Activated naive CD8-positive, alpha-beta T cell treated with anti-CD3 and anti-CD28 coated beads, Interleukin-2, amount 10 ng/mL, durations not matched to agents 7 days and 5 days (primary cell): ENCODE measurements around the gene ENO2. TPM values are rescaled to one million over a fixed set of nuclear protein-coding genes. Genes with fewer than 3 reads are reported as not detected.
A peak's percentile ranks its signal among the peaks of the same experiment; 100 is the strongest.

Experiments used
- ATAC-seq: fragments of 150-1000 bp; cut with Tn5 transposase; one replicate; pipeline ENCODE4 v1.10.0; 2021; ENCODE audit warnings: low read depth, moderate library complexity
- POLR2A ChIA-PET: fragments of 350-600 bp; sonication (Branson Sonifier 250); formaldehyde crosslinking; loops from one replicate; lab custom pipeline; 2021; ENCODE audit warnings: antibody characterized with exemption; lab: Charles Lee
- DNase-seq: peaks from one replicate; pipeline ENCODE4 v3.0.0; 2021
- H3K27ac Mint-ChIP-seq: one replicate; pipeline ENCODE4 v1.8.0; 2022; ENCODE audit warnings: mild to moderate bottlenecking, mixed read lengths
- H3K27me3 Mint-ChIP-seq: one replicate; pipeline ENCODE4 v1.8.0; 2022; ENCODE audit warnings: mild to moderate bottlenecking, moderate library complexity, mixed read lengths
- H3K36me3 Mint-ChIP-seq: one replicate; pipeline ENCODE4 v1.8.0; 2021; ENCODE audit warnings: mild to moderate bottlenecking, mixed read lengths
- H3K4me1 Mint-ChIP-seq: one replicate; pipeline ENCODE4 v1.8.0; 2021; ENCODE audit warnings: mixed read lengths
- H3K4me3 Mint-ChIP-seq: one replicate; pipeline ENCODE4 v1.8.0; 2022; ENCODE audit warnings: mild to moderate bottlenecking, moderate library complexity, mixed read lengths
- H3K9me3 Mint-ChIP-seq: one replicate; pipeline ENCODE4 v1.8.0; 2021; ENCODE audit warnings: mixed read lengths
- total RNA-seq, 2 experiments: library from RNA; stranded (reverse); gene quantifications; one replicate each; pipeline ENCODE4 v1.2.3, GENCODE V29; 2021

The ENO2 gene
- total RNA-seq, 2 experiments from 2014 or later = 231 to 242 TPM

DNA sequence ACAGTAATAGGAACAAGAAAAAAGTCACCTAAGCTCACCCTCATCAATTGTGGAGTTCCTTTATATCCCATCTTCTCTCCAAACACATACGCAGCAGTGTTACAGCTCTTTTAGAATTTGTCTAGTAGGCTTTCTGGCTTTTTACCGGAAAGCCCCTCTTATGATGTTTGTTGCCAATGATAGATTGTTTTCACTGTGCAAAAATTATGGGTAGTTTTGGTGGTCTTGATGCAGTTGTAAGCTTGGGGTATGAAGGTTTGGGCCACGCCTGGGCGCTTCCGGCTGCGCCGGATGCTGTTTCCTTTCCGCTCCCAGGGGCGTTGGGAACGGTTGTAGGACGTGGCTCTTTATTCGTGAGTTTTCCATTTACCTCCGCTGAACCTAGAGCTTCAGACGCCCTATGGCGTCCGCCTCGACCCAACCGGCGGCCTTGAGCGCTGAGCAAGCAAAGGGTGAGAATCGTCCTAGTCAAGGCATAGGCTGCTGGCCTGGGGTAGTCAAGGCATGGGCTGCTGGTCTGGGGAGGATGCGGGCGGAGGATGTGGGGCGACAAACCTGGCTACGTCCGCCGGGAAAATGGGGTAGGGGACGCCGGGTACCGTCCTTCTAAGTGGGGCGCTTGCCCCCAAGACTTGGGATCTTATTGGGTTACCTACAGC, 29.5 kb downstream of the ENO2 start, which contains the start of the genes C12orf57 and RNU7-1:
TSS of gene C12orf57 (plus strand) at position 301 of the 659 bp plus-strand sequence. CDS start at position 401, 100 bp downstream.
TSS of gene RNU7-1 (plus strand) at position 95 of the 659 bp plus-strand sequence.
- H3K4me3 Mint-ChIP-seq = peak within 1 kb of the TSS; percentile 97
- H3K27ac Mint-ChIP-seq = peak within 1 kb of the TSS; percentile 94
- POLR2A ChIA-PET = interaction anchor here (0.6 to 21.6 kb wide), 37 partner anchors 9 to 473 kb away, joined by 3 to 1055 read pairs (median 6); partner anchors contain the start of genes ATN1, C1RL, CDCA3 and CLSTN3
- H3K27me3 Mint-ChIP-seq = no peaks in the 10 kb centered on the region
- DNase-seq = peak; percentile 79
- ATAC-seq = peak; percentile 61
- H3K36me3 Mint-ChIP-seq = peaks cover 3% of the 10 kb centered on the region
- H3K9me3 Mint-ChIP-seq = no peaks in the 10 kb centered on the region
- peaks cover 43% of the 10 kb centered on the region for H3K4me1 Mint-ChIP-seq

DNA sequence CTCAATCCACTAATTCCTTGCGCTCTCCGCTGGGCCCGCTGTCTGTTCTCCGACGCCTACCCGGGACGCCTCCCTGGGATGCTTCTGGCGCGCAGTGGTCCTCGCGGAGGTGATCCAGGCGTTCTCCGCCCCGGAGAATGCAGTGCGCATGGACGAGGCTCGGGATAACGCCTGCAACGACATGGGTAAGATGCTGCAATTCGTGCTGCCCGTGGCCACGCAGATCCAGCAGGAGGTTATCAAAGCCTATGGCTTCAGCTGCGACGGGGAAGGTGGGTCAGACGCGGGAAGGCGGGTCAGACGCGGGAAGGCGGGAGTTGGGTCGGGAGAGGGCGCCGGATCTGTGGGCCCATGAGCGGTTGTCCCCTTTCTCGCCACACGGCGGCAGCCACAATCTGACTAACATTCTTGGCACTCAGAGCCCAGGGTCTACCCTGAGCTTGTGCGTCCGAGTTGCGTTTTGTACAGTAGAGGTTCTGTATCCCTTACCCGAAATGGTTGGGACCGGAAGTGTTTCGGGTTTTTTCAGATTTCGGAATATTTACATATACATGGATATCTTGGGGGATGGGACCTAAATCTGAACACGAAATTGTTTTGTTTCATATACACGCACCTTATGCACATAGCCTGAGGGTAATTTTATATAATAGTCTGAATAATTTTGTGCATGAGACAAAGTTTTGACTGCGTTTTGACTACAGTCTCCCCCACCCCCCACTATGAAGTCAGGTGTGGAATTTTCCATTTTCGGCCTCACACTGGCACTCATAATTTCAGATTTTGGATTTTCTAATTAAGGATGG, 30.2 kb downstream of the ENO2 start:
- peak; percentile 44 for ATAC-seq
- POLR2A ChIA-PET = interaction anchor here (0.6 to 21.6 kb wide), 32 partner anchors 8 to 338 kb away, joined by 3 to 1055 read pairs (median 7); partner anchors contain the start of genes ATN1, C1RL, CDCA3 and CLSTN3
- peak; percentile 87 for DNase-seq
- Mint-ChIP-seq H3K4me3 (peak overlapping the region; percentile 97), H3K27ac (peak overlapping the region; percentile 94), H3K27me3 (no peaks in the 10 kb centered on the region), H3K9me3 (no peaks in the 10 kb centered on the region), H3K4me1 (peaks cover 48% of the 10 kb centered on the region), H3K36me3 (peaks cover 1% of the 10 kb centered on the region)

DNA sequence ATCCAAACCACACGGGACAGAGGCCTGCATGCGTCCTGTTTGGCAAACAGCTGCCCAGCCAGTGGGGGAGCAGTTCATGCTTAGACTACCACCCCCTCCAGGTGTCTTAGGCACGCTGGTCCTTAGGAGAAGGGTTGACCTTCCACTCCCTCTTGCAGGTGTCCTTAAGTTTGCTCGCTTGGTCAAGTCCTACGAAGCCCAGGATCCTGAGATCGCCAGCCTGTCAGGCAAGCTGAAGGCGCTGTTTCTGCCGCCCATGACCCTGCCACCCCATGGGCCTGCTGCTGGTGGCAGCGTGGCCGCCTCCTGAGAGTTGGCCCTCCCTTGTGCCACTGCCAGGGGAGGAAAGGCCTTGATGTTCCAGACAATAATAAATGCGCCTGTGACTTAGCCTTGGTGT, 31.2 kb downstream of the ENO2 start:
- Mint-ChIP-seq H3K36me3 (no peaks in the 10 kb centered on the region), H3K4me3 (peak overlapping the region; percentile 97), H3K27me3 (no peaks in the 10 kb centered on the region), H3K9me3 (no peaks in the 10 kb centered on the region), H3K4me1 (peaks cover 57% of the 10 kb centered on the region), H3K27ac (peak overlapping the region; percentile 94)
- DNase-seq (no peak), ATAC-seq (no peak)
- POLR2A ChIA-PET = interaction anchor here (0.6 to 21.6 kb wide), 12 partner anchors 8 to 991 kb away, joined by 3 to 1055 read pairs (median 25); partner anchors contain the start of genes C1RL, COPS7A, EMG1 and LPCAT3

DNA sequence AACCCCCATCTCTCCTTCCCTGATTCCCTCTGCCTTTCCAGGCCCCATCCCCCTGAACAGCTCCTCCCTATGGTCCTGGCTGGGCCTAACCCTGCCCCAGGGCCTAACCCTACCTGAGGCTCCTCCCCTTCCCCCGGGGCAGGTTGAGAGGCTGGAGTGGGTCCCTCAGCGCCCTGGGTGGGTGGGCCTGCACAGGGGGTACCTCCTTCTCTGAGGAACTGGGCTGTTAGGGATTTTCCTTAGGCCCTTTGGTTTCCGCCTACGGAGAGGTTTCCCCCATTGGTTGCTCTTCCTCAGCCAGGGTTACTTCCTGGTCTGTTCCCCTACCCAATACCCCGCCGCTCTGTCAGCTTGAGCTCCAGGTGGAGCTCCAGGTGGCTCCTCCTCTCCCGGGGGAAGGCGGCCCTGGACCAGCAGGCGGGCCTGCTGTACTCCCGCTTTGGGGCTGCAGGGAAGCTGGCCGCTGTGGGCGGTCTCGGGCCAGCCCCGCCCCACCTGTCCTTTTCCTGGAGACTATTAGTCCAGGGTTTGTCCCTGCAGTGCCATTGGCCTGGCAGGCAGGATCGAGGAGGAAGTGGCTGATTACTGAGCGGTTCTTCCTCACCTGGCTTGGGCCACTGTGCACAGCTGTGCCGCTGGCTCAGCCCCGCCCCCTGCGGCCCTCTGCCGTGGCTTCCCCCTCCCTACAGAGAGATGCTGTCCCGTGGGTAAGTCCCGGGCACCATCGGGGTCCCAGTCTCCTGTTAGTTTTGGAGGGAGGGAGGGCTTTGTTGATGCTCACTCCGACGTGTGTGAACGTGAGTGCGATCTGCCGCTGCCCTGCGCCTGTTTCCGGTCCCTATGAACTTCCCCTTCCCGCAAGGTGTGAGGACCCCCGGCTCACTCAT, 31.9 kb downstream of the ENO2 start:
- ATAC-seq (peak; percentile 20), DNase-seq (peak; percentile 79)
- H3K4me3 Mint-ChIP-seq = peak overlapping the region; percentile 97
- H3K36me3 Mint-ChIP-seq = no peaks in the 10 kb centered on the region
- no peaks in the 10 kb centered on the region for H3K9me3 Mint-ChIP-seq
- peak overlapping the region; percentile 94 for H3K27ac Mint-ChIP-seq
- H3K4me1 Mint-ChIP-seq = peaks cover 62% of the 10 kb centered on the region
- H3K27me3 Mint-ChIP-seq = no peaks in the 10 kb centered on the region
- POLR2A ChIA-PET = interaction anchor here (0.6 to 21.6 kb wide), 14 partner anchors 9 to 990 kb away, joined by 3 to 1055 read pairs (median 7); partner anchors contain the start of genes C1RL, COPS7A, EMG1 and LPCAT3

DNA sequence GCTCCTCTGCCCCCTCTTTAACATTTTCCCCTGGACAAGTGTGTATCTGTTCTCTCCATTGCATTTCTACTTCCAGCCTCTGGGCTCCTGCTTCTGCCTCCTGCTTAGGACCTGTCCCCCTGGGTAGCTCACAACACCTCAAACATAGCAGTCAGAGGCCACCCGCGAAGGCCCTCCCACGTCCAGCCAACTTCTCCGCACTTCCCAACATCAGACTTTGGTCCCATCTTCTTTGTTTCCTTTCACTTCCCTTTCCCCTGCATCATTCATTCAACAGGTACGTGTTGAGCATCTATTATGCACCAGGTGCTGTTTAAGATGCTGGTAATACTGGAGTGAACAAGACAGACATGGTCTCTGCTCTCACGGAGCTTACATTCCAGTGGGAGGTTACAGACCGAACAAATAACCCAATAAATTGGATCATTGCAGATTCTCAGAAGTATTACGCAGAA, 32.6 kb downstream of the ENO2 start:
- Mint-ChIP-seq H3K36me3 (peaks cover 4% of the 10 kb centered on the region), H3K4me1 (peaks cover 62% of the 10 kb centered on the region), H3K27ac (peak overlapping the region; percentile 94), H3K4me3 (peak overlapping the region; percentile 97), H3K9me3 (no peaks in the 10 kb centered on the region), H3K27me3 (no peaks in the 10 kb centered on the region)
- DNase-seq = no peak
- ATAC-seq = no peak
- POLR2A ChIA-PET = interaction anchor here (0.6 to 21.6 kb wide), 10 partner anchors 9 to 454 kb away, joined by 3 to 1055 read pairs (median 4); partner anchors contain the start of genes C1RL, EMG1, LPCAT3 and MRPL51

DNA sequence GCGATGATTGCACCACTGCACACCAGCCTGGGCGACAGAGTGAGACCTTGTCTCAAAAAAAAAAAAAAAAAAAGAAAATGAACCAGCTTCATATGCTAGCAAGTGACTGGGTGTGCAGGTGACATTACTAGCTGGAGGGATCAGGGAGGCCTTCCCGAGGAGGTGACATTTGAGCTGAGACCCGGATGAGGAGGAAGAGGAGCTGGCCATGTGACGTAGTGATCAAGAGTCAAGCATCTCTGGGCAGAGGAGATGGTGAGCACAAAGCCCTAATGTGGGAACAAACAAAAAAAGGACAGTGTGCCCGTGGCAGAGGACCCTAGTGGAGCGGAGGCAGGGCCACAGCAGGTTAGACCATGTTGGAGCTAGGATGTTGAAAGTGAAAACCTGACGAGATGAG, 33.2 kb downstream of the ENO2 start:
- no peaks in the 10 kb centered on the region for H3K27me3 Mint-ChIP-seq
- peaks cover 56% of the 10 kb centered on the region for H3K4me1 Mint-ChIP-seq
- H3K4me3 Mint-ChIP-seq = peak overlapping the region; percentile 27
- ATAC-seq (no peak), DNase-seq (no peak)
- no peaks in the 10 kb centered on the region for H3K9me3 Mint-ChIP-seq
- POLR2A ChIA-PET = interaction anchor here (0.7 to 21.6 kb wide), 6 partner anchors 13 to 78 kb away, joined by 3 to 1055 read pairs (median 3); partner anchors contain the start of genes EMG1 and PHB2
- peaks cover 11% of the 10 kb centered on the region for H3K36me3 Mint-ChIP-seq
- peak overlapping the region; percentile 94 for H3K27ac Mint-ChIP-seq

DNA sequence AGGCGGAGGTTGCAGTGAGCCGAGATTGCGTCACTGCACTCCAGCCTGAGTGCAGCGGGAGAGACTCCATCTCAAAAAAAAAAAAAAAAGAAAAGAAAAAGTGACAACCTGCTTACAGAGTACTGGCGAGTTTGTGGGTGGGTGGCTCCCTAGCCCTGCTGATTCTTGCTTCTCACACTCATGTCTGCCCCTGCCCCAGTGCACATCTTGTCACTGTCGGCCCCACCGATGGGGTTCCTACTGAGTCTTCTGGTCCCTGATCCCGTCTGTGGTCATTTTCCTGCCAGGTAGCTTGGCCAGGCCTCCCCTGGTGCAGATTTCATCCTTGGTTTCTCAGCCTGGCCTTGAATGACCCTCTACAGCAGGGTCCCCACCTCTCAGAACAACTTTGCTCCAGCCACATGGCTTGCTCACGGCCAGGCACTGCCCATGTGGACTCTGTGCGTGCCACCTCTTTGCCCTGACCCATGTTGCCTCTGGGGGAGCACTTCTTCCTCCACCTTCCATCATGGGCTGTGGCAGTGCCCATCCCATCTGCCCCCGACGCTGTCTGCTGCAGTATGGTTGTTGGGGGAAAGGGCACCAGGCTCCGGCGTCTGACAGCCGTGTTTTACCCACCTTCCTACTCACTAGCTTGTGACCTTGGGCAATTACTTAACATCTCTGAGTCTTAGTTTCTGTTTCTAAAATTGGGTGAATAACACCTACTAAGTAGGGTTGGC, 34.7 kb downstream of the ENO2 start:
- POLR2A ChIA-PET = interaction anchor here (1.2 to 21.6 kb wide), 3 partner anchors 11 to 58 kb away, joined by 3 to 1055 read pairs (median 15); no protein-coding TSS in a partner anchor
- no peak for DNase-seq
- Mint-ChIP-seq H3K36me3 (peaks cover 19% of the 10 kb centered on the region), H3K4me3 (peak overlapping the region; percentile 79), H3K9me3 (no peaks in the 10 kb centered on the region), H3K27me3 (no peaks in the 10 kb centered on the region), H3K4me1 (peaks cover 60% of the 10 kb centered on the region), H3K27ac (peak overlapping the region; percentile 97)
- ATAC-seq = no peak

DNA sequence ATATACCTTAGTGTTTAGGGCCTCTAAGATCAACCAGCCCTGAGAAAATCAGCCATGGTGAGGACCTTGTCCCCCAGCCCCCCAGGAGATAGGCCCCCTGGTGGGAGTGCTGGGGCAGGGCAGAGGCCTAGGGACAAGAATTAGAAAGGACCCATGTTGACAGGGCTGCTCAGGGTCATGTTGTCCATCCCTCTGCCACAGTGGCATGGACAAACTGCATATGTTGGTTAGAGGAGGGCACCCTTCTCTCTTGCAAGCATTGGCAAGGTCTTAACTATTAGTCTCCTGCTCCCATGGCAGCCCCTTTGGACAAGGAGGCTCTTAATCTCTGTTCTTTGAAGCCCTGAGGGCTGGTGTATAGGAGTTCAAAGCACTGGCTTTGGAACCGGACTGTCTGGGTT, 36.0 kb downstream of the ENO2 start:
- H3K4me3 Mint-ChIP-seq = peak overlapping the region; percentile 100
- no peaks in the 10 kb centered on the region for H3K9me3 Mint-ChIP-seq
- peaks cover 67% of the 10 kb centered on the region for H3K4me1 Mint-ChIP-seq
- no peaks in the 10 kb centered on the region for H3K27me3 Mint-ChIP-seq
- no peak for ATAC-seq
- DNase-seq = peak; percentile 56
- H3K27ac Mint-ChIP-seq = peak overlapping the region; percentile 100
- peaks cover 22% of the 10 kb centered on the region for H3K36me3 Mint-ChIP-seq
- POLR2A ChIA-PET = interaction anchor here (1.2 to 21.6 kb wide), 9 partner anchors 10 to 158 kb away, joined by 4 to 1055 read pairs (median 12); partner anchors contain the start of genes CDCA3, EMG1, LPCAT3 and PHB2

DNA sequence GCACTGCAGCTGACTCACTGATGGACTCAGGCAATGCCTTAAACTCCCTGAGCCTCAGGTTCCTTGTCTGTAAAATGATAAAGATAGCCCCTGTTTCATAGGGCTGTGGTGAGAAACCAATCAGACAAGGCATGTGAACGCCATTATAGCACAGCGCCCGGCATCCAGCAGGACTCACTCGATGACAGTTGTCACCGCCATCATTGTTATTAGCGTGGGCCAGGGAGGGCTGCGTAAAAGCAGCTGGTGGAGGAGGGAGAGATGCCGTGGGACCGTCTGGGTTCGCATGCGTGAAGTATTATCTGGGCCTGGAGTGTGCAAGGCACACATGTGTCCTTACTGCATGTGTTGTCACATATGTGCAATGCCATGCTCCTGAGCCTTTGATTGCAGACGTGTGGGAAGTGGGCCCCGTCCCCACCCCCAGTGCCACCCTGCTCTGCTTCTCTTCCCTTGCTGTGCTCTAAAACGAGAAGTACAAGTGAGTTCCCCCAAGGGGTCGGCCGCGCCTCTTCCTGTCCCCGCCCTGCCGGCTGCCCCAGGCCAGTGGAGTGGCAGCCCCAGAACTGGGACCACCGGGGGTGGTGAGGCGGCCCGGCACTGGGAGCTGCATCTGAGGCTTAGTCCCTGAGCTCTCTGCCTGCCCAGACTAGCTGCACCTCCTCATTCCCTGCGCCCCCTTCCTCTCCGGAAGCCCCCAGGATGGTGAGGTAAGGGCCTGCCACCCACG, 36.6 kb downstream of the ENO2 start, which contains the start of gene PTPN6:
TSS of gene PTPN6 (plus strand) at position 546 of the 730 bp plus-strand sequence. CDS start at position 703, 157 bp downstream.
- Mint-ChIP-seq H3K27me3 (no peaks in the 10 kb centered on the region), H3K36me3 (peaks cover 27% of the 10 kb centered on the region), H3K27ac (peak within 1 kb of the TSS; percentile 100), H3K4me3 (peak within 1 kb of the TSS; percentile 100), H3K9me3 (no peaks in the 10 kb centered on the region), H3K4me1 (peaks cover 67% of the 10 kb centered on the region)
- DNase-seq (peak; percentile 77), ATAC-seq (peak; percentile 40)
- POLR2A ChIA-PET = interaction anchor here (1.2 to 21.6 kb wide), 9 partner anchors 9 to 157 kb away, joined by 4 to 1055 read pairs (median 12); partner anchors contain the start of genes CDCA3, EMG1, LPCAT3 and PHB2

DNA sequence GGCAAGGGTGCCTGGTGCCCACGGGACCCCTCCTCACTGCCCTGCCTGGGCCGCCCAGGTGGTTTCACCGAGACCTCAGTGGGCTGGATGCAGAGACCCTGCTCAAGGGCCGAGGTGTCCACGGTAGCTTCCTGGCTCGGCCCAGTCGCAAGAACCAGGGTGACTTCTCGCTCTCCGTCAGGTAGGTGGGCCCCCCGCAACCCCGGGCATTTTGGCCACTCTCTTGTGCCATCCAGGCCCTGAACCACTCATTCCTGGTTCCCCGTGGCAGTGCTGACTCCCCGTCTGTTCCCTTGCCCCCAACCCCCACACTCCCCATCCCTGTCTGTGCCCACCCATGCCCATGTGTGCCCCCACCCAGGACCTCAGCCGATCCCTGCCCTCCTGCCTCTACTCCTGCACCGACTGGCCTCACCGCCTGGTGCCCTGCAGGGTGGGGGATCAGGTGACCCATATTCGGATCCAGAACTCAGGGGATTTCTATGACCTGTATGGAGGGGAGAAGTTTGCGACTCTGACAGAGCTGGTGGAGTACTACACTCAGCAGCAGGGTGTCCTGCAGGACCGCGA, 37.3 kb downstream of the ENO2 start:
- peaks cover 34% of the 10 kb centered on the region for H3K36me3 Mint-ChIP-seq

More for the DNA sequence above, 37.3 kb downstream of the ENO2 start:
- Mint-ChIP-seq H3K4me3 (peak overlapping the region; percentile 100), H3K9me3 (no peaks in the 10 kb centered on the region), H3K27ac (peak overlapping the region; percentile 100), H3K4me1 (peaks cover 70% of the 10 kb centered on the region), H3K27me3 (no peaks in the 10 kb centered on the region)
- peak; percentile 52 for DNase-seq
- POLR2A ChIA-PET = interaction anchor here (1.2 to 21.6 kb wide), 11 partner anchors 8 to 157 kb away, joined by 4 to 1055 read pairs (median 12); partner anchors contain the start of genes C12orf57, CDCA3, EMG1 and LPCAT3
- ATAC-seq = no peak
